ENCODE results near the gene XPO4.

GRCh38 chr13:20824762-20825476, 77.6 kb downstream of the XPO4 start:
- TF ChIP-seq CTCF (IDR thresholded peaks at IDR 0.05; ENCODE audit: insufficient read depth, low read length) (no peak), REST (IDR thresholded peaks at IDR 0.05; ENCODE audit: insufficient replicate concordance, low read depth) (no peak), POLR2AphosphoS5 (IDR thresholded peaks at IDR 0.05; ENCODE audit: low read depth) (no peak), GABPA (IDR thresholded peaks at IDR 0.05; ENCODE audit: low read depth) (no peak), SPI1 (IDR thresholded peaks at IDR 0.05; ENCODE audit: borderline replicate concordance, low read depth) (no peak)
